AG04450 (cell line): ENCODE results near the gene TUBA4B. TPM values are rescaled to one million over a fixed set of nuclear protein-coding genes. Genes with fewer than 3 reads are reported as not detected.
A peak's percentile ranks its signal among the peaks of the same experiment; 100 is the strongest.

ENCODE experiments used
- CTCF ChIA-PET: fragments of 300-600, 350-600 bp; formaldehyde crosslinking; extraction: SDS; loops from one replicate; lab custom pipeline; 2022; ENCODE audit warnings: antibody characterized with exemption, inconsistent platforms; lab: Charles Lee
- POLR2A ChIA-PET: fragments of 350-600 bp; formaldehyde crosslinking; extraction: SDS; loops from one replicate; lab custom pipeline; 2021; ENCODE audit warnings: antibody characterized with exemption, inconsistent platforms; lab: Yijun Ruan, JAX
- DNase-seq: peaks from one replicate; pipeline ENCODE4 v3.0.0-alpha.2; 2011; ENCODE audit warnings: low read depth, low spot score
- H3K27ac ChIP-seq: one replicate; pipeline ENCODE4 v1.5.1; 2012; ENCODE audit warnings: low read depth, low read length, control low read depth
- H3K27me3 ChIP-seq: one replicate; pipeline ENCODE4 v1.6.0; 2012; ENCODE audit warnings: low read length; ENCODE audit not compliant: control insufficient read depth, insufficient read depth
- H3K4me3 ChIP-seq: 2 replicates; pipeline ENCODE4 v1.5.1; 2011; ENCODE audit warnings: mild to moderate bottlenecking, low read depth, low read length, control low read depth
- H3K9me3 ChIP-seq: 2 replicates; pipeline ENCODE4 v1.5.1; 2012; ENCODE audit warnings: low read length; ENCODE audit not compliant: control insufficient read depth, insufficient read depth
- polyA plus RNA-seq: library from polyadenylated mRNA; depleted of rRNA; stranded (reverse); fragments of >200 nt; gene quantifications from 2 replicates; pipeline ENCODE4 v1.2.3, GENCODE V29; 2011
- TF ChIP-seq, protein P1 (sequence below): IDR thresholded peaks from 2 replicates; pipeline ENCODE4 v1.5.1; 2011; ENCODE audit warnings: low read depth, low read length, control low read depth, inconsistent platforms

TUBA4B gene
- polyA plus RNA-seq, 1 experiment, result not detected

DNA sequence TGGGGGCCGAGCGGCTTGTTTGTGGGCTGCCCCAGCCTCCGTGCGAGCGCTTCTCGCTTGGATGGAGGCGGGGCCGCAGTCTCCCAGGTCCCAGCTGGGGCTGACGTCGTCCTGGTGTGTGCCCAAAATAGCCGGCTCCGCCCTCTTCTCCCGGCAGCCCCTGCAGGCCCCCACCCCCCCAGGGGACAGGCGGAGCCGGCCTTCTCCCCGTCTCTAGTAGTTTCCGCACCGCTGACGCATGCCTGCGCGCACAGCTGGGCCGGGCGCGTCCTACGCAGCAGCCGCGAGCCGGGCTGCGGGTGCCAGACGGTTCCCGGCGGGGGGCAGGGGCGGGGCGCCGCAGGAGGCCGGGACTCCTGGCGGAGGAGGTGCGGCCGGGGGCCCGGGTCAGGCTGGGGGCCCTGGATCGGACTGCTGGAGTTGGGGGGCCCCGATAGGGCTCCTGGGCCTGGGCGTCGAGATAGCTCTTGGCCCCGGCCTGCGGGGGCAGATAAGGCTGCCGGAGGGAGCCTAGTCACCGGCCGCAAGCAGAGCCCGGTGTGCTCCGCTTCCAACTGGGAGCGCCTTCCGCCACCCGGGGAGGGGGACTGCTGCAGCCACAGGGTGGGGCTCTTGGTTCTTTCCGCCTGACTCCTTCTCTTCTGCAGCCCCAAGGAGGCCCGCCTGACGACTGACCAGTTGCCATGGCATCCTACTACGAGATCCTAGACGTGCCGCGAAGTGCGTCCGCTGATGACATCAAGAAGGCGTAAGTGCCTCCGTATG lies 26.3 kb downstream of the TUBA4B start, which contains the start of gene DNAJB2:
Gene DNAJB2 (plus strand): TSS at position 216 of the 765 bp plus-strand sequence. CDS start 468 bp downstream, at position 684.
- no peaks in the 10 kb centered on the region for H3K27me3 ChIP-seq
- DNase-seq, result peak; percentile 99
- H3K27ac ChIP-seq, result peak within 1 kb of the TSS; percentile 99
- ChIA-PET CTCF (interaction anchor here (0.6 to 9.0 kb wide), 7 partner anchors 16 to 120 kb away, joined by 3 to 115 read pairs (median 19); partner anchors contain the start of genes GLB1L, STK16 and TUBA4B), POLR2A (interaction anchor here (0.6 to 2.9 kb wide), 14 partner anchors 11 to 204 kb away, joined by 3 to 11 read pairs (median 6); partner anchors contain the start of genes ABCB6, ANKZF1, ATG9A and DNPEP)
- H3K4me3 ChIP-seq, result peak within 1 kb of the TSS; percentile 83
- TF ChIP-seq, protein P1, sequence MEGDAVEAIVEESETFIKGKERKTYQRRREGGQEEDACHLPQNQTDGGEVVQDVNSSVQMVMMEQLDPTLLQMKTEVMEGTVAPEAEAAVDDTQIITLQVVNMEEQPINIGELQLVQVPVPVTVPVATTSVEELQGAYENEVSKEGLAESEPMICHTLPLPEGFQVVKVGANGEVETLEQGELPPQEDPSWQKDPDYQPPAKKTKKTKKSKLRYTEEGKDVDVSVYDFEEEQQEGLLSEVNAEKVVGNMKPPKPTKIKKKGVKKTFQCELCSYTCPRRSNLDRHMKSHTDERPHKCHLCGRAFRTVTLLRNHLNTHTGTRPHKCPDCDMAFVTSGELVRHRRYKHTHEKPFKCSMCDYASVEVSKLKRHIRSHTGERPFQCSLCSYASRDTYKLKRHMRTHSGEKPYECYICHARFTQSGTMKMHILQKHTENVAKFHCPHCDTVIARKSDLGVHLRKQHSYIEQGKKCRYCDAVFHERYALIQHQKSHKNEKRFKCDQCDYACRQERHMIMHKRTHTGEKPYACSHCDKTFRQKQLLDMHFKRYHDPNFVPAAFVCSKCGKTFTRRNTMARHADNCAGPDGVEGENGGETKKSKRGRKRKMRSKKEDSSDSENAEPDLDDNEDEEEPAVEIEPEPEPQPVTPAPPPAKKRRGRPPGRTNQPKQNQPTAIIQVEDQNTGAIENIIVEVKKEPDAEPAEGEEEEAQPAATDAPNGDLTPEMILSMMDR, result peak; percentile 10
- no peaks in the 10 kb centered on the region for H3K9me3 ChIP-seq

DNA sequence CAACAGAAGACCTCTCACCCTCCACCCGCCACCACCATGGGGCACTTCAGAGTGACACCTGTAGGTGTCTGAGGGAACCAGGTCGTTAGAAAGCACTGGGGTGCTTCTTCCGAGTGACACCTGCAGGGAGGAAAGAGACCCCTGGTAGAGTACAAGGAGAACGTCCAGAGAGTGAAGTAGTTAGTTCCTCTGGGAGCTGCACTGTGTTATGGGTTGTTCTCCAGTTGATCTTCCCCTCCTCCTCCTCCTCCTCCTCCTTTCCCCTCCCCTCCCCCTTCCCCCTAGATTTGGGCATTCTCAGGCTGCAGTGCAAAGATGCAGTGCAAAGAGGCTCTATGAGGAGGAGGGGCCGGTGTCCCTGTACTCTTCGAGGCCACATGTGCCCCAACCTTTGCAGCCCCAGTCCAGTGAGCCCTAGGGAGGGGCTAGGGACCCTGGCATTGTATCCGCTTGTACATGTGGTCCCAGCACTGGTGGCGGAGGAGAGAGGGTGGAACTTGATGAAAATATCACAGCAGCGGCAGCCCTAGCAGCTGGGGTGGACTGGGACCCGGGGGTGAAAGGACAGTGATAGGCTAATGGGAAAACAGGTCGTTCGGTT lies 27.0 kb downstream of the TUBA4B start:
- ChIA-PET POLR2A (interaction anchor here (1.2 to 2.9 kb wide), 5 partner anchors 10 to 107 kb away, joined by 3 to 11 read pairs (median 8); partner anchors contain the start of genes DNPEP, GLB1L and STK16), CTCF (interaction anchor here (1.0 to 9.0 kb wide), 4 partner anchors 13 to 31 kb away, joined by 3 to 115 read pairs (median 14); no protein-coding TSS in a partner anchor)
- no peaks in the 10 kb centered on the region for H3K9me3 ChIP-seq
- peak overlapping the region; percentile 99 for H3K27ac ChIP-seq
- no peaks in the 10 kb centered on the region for H3K27me3 ChIP-seq
- no peak for DNase-seq
- TF ChIP-seq, protein P1, result no peak; the same call in 1 of the 2 replicates
- H3K4me3 ChIP-seq, result peak overlapping the region; percentile 83

DNA sequence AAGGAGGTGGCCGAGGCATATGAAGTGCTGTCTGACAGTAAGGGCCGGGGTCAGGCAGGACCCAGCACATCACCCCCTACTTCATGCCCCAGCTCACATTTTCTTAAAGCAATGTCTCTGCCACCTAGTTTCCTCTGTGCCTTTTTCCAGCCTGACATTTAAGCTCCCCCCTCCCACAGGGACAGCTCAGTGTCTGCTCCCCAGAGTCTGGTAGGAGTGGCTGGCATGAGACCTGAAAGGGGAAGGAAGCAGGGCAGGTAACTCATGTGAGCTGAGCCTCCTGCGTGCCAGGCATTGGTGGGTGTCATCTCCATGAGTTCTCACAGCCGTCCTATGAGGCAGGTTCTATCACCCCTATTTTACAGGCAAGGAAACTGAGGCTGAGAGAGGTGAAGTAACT lies 27.6 kb downstream of the TUBA4B start:
- Histone ChIP-seq H3K27ac (no peak overlapping the region), H3K9me3 (no peaks in the 10 kb centered on the region), H3K27me3 (no peaks in the 10 kb centered on the region), H3K4me3 (peak overlapping the region; percentile 83)
- ChIA-PET POLR2A (no interaction called here), CTCF (interaction anchor here (0.9 to 9.0 kb wide), 4 partner anchors 13 to 109 kb away, joined by 3 to 115 read pairs (median 4); no protein-coding TSS in a partner anchor)
- TF ChIP-seq, protein P1, result no peak
- DNase-seq, result no peak

DNA sequence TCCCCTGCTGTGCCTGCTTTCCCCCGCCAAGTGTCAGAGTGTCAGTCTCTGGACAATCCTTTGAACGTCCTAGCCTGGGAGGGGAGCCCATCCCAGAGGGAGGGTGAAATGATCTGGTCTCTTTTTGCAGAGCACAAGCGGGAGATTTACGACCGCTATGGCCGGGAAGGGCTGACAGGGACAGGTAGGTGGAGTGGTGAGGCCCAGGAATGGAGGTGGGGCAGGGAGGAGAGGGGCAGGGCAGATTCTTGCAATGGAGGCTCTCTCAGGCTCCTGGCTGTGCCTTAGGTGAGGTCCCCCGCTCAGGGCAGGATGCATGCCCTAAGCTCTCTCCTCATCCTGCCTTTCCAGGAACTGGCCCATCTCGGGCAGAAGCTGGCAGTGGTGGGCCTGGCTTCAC lies 28.5 kb downstream of the TUBA4B start:
- Histone ChIP-seq H3K27ac (no peak overlapping the region), H3K4me3 (no peak overlapping the region), H3K9me3 (no peaks in the 10 kb centered on the region), H3K27me3 (no peaks in the 10 kb centered on the region)
- no peak for DNase-seq
- CTCF ChIA-PET, result interaction anchor here (0.9 to 9.0 kb wide), 2 partner anchors 14 to 110 kb away, joined by 4 to 115 read pairs; no protein-coding TSS in a partner anchor
- POLR2A ChIA-PET, result interaction anchor here (0.9 to 1.1 kb wide), 3 partner anchors 27 to 32 kb away, joined by 3 to 7 read pairs (median 4); no protein-coding TSS in a partner anchor
- TF ChIP-seq, protein P1, result no peak
